MM.1S (cell line): Measurements from ENCODE around the gene CUBN.

ENCODE experiments used
- DNase-seq: peaks from one replicate; pipeline ENCODE4 v3.0.0-alpha.2; 2015
- H2AFZ ChIP-seq: fragments of 300-600 bp; sonication (generic); 2 replicates; pipeline ENCODE4 v1.6.0; 2016; ENCODE audit warnings: antibody characterized with exemption, low read length
- H3F3A ChIP-seq: fragments of 300-600 bp; sonication (generic); 2 replicates; pipeline ENCODE4 v1.6.1; 2016; ENCODE audit warnings: mild to moderate bottlenecking, antibody characterized with exemption, low read length, moderate library complexity, mixed read lengths; ENCODE audit not compliant: insufficient read depth
- H3K27ac ChIP-seq: fragments of 300-600 bp; sonication (generic); 2 replicates; pipeline ENCODE4 v1.5.1; 2016; ENCODE audit warnings: mild to moderate bottlenecking, low read length
- H3K27me3 ChIP-seq: fragments of 300-600 bp; sonication (generic); replicated peaks from 2 replicates; pipeline ENCODE4 v1.6.0; 2016; ENCODE audit warnings: low read length; ENCODE audit not compliant: insufficient read depth
- H3K36me3 ChIP-seq: fragments of 300-600 bp; sonication (generic); replicated peaks from 2 replicates; pipeline ENCODE4 v1.6.1; 2016; ENCODE audit warnings: mild to moderate bottlenecking, low read length, mixed read lengths; ENCODE audit not compliant: insufficient read depth
- H3K4me1 ChIP-seq: fragments of 300-600 bp; sonication (generic); 2 replicates; pipeline ENCODE4 v1.6.1; 2016; ENCODE audit warnings: low read length, mixed read lengths
- H3K4me2 ChIP-seq: fragments of 300-600 bp; sonication (generic); 2 replicates; pipeline ENCODE4 v1.6.0; 2016; ENCODE audit warnings: low read depth, low read length
- H3K4me3 ChIP-seq: fragments of 300-600 bp; sonication (generic); 2 replicates; pipeline ENCODE4 v1.5.1; 2016; ENCODE audit warnings: low read length, mixed read lengths
- H3K79me2 ChIP-seq: fragments of 300-600 bp; sonication (generic); 2 replicates; pipeline ENCODE4 v1.6.1; 2016; ENCODE audit warnings: mixed run types, low read length, mixed read lengths
- H3K9ac ChIP-seq: fragments of 300-600 bp; sonication (generic); 2 replicates; pipeline ENCODE4 v1.6.1; 2016; ENCODE audit warnings: low read length, mixed read lengths
- H3K9me2 ChIP-seq: fragments of 300-600 bp; sonication (generic); replicated peaks from 2 replicates; pipeline ENCODE4 v1.6.1; 2016; ENCODE audit warnings: mild to moderate bottlenecking, low read length, mixed read lengths; ENCODE audit not compliant: insufficient read depth
- H3K9me3 ChIP-seq: fragments of 300-600 bp; sonication (generic); replicated peaks from 2 replicates; pipeline ENCODE4 v1.6.1; 2016; ENCODE audit warnings: mild to moderate bottlenecking, low read length, mixed read lengths; ENCODE audit not compliant: insufficient read depth
- H4K20me1 ChIP-seq: fragments of 300-600 bp; sonication (generic); 2 replicates; pipeline ENCODE4 v1.6.1; 2016; ENCODE audit warnings: mild to moderate bottlenecking, low read length, moderate library complexity, mixed read lengths; ENCODE audit not compliant: insufficient read depth
- CTCF ChIP-seq: fragments of 300-600 bp; sonication (generic); IDR thresholded peaks from 2 replicates; pipeline ENCODE4 v1.5.1; 2016; ENCODE audit warnings: antibody characterized with exemption, low read length, mixed read lengths
- EZH2 ChIP-seq: fragments of 300-600 bp; sonication (generic); optimal IDR thresholded peaks from 2 replicates; pipeline ENCODE3; 2017; ENCODE audit warnings: low read depth, mild to moderate bottlenecking, antibody characterized with exemption, low read length, mixed read lengths
- EZH2phosphoT487 ChIP-seq: fragments of 300-600 bp; sonication (generic); IDR thresholded peaks from 2 replicates; pipeline ENCODE4 v1.6.1; 2018; ENCODE audit warnings: antibody characterized with exemption, low read length

CUBN gene

DNA sequence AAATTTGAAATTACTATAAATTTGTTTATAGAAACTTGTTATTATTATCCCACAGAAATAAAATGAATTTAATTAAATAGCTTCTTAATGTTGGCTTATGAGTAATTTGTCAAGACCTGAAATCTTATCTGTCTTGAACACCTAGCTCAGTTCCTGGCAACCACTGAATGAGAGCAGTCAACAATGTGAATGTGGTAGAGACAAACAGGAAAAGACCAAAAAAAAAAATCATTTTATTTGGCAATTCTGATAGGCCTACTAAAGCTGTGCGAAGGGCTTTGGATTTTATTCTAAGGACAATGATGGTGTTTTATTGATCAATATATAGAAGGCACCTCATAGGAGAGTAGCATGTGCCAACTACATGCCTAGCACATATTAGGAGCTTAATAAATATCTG lies 184.6 kb downstream of the CUBN start:
- Histone ChIP-seq H3K9me3 (no peaks in the 10 kb centered on the region), H3K9ac (no peak overlapping the region), H3K4me2 (no peak overlapping the region), H4K20me1 (no peaks in the 10 kb centered on the region), H2AFZ (no peak overlapping the region), H3K4me1 (no peaks in the 10 kb centered on the region), H3K36me3 (no peaks in the 10 kb centered on the region), H3K4me3 (no peak overlapping the region), H3K79me2 (no peaks in the 10 kb centered on the region), H3F3A (no peaks in the 10 kb centered on the region), H3K9me2 (no peaks in the 10 kb centered on the region), H3K27ac (no peak overlapping the region), H3K27me3 (no peaks in the 10 kb centered on the region)
- DNase-seq: no peak
- no peak for TF ChIP-seq CTCF
- TF ChIP-seq EZH2phosphoT487: no peak
- no peak for TF ChIP-seq EZH2

DNA sequence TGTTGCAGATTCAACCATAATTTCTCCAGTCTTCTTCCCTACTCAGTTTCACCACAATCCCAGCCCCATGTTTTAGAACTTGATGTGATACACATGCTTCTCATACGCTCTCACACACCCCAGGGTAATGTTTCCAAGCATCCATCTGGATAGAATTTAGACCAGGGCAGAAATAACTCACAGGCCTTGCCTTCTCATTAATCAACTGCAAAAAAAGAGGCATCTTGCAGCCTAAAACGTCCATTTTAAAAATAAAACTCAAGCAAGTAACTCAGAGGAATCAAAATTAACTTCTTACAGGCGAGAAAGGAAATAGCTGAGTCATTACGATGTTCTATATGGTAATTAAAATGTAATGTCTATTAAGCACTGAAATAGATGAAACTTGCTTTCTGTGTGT lies 185.2 kb downstream of the CUBN start:
- Histone ChIP-seq H3K4me2 (no peak overlapping the region), H2AFZ (no peak overlapping the region)
- TF ChIP-seq CTCF: no peak
- TF ChIP-seq EZH2: no peak
- no peak for TF ChIP-seq EZH2phosphoT487

GRCh38 chr10:16943295-16944285 lies 186.0 kb downstream of the CUBN start:
- no peaks in the 10 kb centered on the region for H3K36me3 ChIP-seq
- H3F3A ChIP-seq: no peaks in the 10 kb centered on the region
- H3K4me3 ChIP-seq: no peak overlapping the region
- no peaks in the 10 kb centered on the region for H4K20me1 ChIP-seq
- no peaks in the 10 kb centered on the region for H3K9me3 ChIP-seq
- no peaks in the 10 kb centered on the region for H3K4me1 ChIP-seq
- no peak overlapping the region for H3K27ac ChIP-seq
- no peak overlapping the region for H2AFZ ChIP-seq
- H3K9ac ChIP-seq: no peak overlapping the region
- H3K79me2 ChIP-seq: no peaks in the 10 kb centered on the region
- H3K9me2 ChIP-seq: no peaks in the 10 kb centered on the region
- no peaks in the 10 kb centered on the region for H3K27me3 ChIP-seq
- H3K4me2 ChIP-seq: no peak overlapping the region
- no peak for TF ChIP-seq EZH2phosphoT487
- no peak for TF ChIP-seq EZH2
- TF ChIP-seq CTCF: no peak
- DNase-seq: no peak

More for the DNA sequence above, 185.2 kb downstream of the CUBN start:
- no peak overlapping the region for H3K9ac ChIP-seq
- no peaks in the 10 kb centered on the region for H3K9me2 ChIP-seq
- no peak overlapping the region for H3K27ac ChIP-seq
- no peaks in the 10 kb centered on the region for H3K36me3 ChIP-seq
- no peaks in the 10 kb centered on the region for H3K4me1 ChIP-seq
- H3K79me2 ChIP-seq: no peaks in the 10 kb centered on the region
- H3K9me3 ChIP-seq: no peaks in the 10 kb centered on the region
- H3K4me3 ChIP-seq: no peak overlapping the region
- no peaks in the 10 kb centered on the region for H4K20me1 ChIP-seq
- no peaks in the 10 kb centered on the region for H3F3A ChIP-seq
- DNase-seq: no peak
- H3K27me3 ChIP-seq: no peaks in the 10 kb centered on the region
